Activated CD4-positive, alpha-beta T cell treated with anti-CD3 and anti-CD28 coated beads, Interleukin-2, amount 50 U/mL, for 1 hour (primary cell): ENCODE data around the gene TTL.
"Not testable (repeated sequence)": the region's sequence is repeated elsewhere in the genome, so short reads cannot be mapped to it uniquely, and the experiment has no call there.

Experiments
- DNase-seq: peaks from one replicate; pipeline ENCODE4 v3.0.0-alpha.2; 2020

Gene TTL

DNA sequence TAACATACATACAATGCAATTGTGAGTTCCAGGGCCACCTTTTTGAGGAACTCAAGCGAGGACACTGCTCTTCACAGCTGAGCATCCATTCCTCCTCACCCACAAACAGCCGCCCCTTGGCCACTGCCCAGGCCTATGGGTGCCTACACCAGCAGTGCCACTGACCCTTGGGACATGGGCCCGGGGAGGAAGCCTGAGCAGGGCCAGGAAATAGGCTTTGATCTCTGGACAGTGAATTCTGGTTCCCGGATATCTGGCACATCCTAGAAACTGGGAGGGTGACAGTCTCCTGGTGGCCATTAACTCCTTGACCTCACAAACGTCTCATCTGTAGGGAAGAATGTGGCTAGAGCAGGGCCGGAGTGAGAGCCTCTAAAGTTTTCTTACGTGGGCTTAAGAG is 5.5 kb upstream of the TTL start:
- DNase-seq: no peak

DNA sequence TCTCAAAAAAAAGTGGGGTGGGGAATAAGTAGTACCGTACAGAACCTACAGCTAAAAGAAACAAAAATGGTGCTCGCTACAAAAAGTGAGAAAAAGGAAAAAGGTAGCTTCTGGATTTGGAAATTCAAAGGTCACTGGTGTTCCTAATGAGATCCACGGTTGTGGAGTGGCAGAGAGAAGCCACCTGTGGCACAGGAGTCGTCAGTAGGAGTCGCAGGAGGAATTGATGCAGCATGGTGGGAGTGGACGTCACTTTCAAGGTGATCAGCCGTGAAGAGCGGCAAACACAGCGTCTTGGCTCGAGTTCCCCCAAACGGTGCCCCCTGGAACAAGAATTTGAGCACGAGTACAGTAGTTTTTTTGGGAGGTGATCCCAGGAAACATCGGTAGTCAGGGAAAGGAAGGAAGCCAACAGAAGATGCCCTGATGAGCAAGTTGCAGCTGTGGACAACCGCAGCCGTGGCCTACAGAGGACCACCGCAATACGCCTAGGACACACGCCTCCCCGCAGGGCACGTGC is 1.4 kb upstream of the TTL start:
- DNase-seq: peak; percentile 17

GRCh38 chr2:112481050-112481527 is 867 bp upstream of the TTL start:
- peak; percentile 81 for DNase-seq

DNA sequence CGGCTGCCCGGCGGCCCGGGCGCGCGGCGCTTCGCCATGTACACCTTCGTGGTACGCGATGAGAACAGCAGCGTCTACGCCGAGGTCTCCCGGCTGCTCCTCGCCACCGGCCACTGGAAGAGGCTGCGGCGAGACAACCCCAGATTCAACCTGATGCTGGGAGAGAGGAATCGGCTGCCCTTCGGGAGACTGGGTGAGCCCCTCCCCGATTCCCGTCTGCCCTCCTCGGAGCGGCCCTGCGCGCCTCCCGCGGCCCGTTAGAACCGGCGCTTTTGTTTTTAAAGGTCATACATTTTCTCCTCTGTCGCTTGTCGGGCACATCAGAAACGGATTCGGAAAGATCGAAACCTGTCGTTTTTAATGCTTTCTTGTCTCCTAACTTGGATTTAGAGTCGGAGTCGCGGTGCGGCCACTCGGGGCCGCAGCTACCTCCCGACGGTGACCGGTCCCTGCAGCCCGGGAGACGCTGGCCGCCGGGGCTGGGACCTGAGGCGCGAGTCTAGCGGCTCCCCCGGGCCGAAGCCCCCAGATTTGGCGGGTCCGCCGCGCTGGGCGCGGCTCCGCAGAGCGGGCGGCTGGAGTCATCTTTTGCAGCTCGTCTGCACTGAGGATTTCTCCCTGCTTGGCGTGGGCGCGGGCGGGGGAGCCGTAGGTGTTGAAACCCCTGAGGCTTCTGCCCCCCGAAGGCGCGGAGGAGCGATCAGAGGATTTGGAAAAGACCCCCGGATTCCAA is 519 bp downstream of the TTL start:
- peak; percentile 24 for DNase-seq

- DNase-seq: no peak
Observed at GRCh38 chr2:112483042-112483473, 1.1 kb downstream of the TTL start.

DNA sequence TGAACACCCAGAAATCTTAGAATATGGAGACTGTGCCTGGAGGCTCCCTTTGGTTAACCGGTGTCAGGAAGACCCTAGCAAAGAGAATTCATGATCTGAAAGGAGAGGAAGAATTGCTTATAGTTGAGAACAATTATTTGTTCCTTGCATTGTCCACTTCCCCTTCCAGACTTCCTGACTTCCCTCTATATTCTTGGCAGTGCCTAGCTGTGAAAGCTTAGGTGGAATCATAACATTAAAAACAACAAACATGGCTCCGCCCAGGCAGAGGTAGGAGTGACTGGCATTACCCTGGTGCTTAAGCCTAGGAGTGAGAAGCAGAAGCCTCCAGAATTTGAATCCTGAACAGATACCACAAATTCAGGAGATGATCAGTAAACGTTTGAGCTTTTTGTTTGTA is 1.9 kb downstream of the TTL start:
- DNase-seq: no peak

DNA sequence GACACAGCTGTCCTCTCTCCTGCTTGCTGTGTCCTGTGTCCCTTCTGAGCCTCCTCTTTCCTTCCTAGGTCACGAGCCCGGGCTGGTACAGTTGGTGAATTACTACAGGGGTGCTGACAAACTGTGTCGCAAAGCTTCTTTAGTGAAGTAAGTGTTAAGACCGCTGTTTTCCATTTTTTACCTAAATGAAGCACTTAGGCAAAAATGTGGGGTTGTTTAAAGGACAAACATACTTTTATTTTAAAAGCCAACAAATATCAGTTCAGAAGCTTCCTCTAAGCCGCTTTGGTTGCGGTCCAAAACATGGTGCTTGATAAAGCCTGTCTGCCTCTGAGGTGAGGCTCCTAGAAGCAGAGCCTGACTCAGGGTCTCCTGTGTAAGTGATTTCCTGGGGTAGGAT is 3.9 kb downstream of the TTL start:
- DNase-seq: no peak

- no peak for DNase-seq
Observed at GRCh38 chr2:112486895-112487294, 4.9 kb downstream of the TTL start.

- no peak for DNase-seq
Observed at GRCh38 chr2:112487444-112487961, 5.5 kb downstream of the TTL start.

DNA sequence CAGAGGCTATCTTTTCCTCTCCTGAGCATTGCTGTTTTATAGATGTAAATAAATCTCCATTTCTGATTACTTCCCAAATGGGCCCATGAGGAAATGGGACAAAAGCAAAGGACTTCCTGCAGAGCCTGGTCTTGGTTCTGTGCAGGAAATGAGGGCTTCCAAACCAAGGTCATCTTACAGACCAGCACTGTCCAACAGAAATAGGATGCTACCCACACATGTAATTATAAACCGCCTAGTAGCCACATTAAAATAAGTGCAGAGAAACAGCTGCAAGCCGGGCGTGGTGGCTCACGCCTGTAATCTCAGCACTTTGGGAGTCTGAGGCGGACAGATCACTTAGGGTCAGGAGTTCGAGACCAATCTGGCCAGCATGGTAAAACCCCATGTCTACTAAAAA is 6.2 kb downstream of the TTL start:
- DNase-seq: no peak

- no peak for DNase-seq
Observed at GRCh38 chr2:112491946-112492345, 10.0 kb downstream of the TTL start.

- no peak for DNase-seq
Observed at GRCh38 chr2:112493048-112493447, 11.1 kb downstream of the TTL start.

- no peak for DNase-seq
Observed at GRCh38 chr2:112493858-112494648, 12.1 kb downstream of the TTL start.

- no peak for DNase-seq
Observed at GRCh38 chr2:112494828-112495227, 12.9 kb downstream of the TTL start.

DNA sequence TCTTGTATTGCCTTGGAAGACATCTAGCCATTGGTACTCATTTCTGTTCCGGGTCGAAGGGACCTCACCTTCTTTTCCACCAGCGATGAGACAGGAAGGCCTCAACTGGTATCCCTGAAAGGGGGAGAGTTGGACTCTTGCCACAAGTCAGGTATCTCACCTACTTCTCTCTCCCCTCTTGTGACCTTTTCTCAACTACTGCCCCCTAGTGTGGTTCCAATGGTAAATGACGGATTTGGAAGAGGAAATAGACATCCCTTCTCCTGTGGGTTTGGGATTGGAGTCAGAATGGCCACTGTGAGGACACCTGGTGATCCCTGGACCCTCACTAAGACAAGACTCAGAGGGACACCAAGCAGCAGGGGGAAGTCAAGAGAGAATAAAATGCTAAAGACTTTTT is 13.9 kb downstream of the TTL start:
- not testable (repeated sequence) for DNase-seq

GRCh38 chr2:112500850-112501484 is 19.0 kb downstream of the TTL start:
- peak; percentile 34 for DNase-seq

GRCh38 chr2:112509239-112509998 is 27.5 kb downstream of the TTL start:
- not testable (repeated sequence) for DNase-seq

DNA sequence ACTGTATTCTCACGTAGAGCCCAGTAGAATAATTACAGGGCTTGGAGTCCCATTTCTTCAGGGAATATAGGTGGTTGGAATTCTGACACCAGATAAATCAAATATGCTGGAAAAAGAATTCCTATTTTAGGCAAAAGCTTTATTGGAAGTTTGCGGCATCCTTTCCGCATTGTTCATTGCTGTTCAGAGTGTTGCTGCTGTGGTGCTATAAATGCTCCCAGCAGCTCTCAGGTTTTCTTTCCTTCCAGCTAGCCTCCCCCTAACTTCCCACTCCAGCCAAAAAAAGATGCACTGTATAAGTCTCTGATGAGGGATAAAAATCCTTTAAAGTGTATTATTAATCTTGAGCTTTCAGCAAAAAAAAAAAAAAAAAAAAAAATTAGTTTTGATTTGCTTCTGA is 34.8 kb downstream of the TTL start:
- DNase-seq: no peak

DNA sequence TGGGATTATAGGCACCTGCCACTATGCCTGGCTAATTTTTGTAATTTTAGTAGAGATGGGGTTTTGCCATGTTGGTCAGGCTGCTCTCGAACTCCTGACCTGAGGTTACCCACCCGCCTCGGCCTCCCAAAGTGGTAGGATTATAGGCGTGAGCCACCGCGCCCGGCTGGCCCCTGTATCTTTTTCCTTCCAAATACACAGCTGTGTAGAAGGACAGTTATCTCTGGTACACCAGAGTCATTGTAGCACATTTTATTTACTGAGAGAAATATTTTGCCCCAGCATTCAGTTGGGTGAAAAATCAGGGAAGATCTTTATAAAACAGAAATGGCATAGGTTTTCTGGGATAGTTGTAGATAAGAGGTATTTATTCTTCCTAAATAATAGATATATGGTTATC is 36.9 kb downstream of the TTL start:
- DNase-seq: no peak

DNA sequence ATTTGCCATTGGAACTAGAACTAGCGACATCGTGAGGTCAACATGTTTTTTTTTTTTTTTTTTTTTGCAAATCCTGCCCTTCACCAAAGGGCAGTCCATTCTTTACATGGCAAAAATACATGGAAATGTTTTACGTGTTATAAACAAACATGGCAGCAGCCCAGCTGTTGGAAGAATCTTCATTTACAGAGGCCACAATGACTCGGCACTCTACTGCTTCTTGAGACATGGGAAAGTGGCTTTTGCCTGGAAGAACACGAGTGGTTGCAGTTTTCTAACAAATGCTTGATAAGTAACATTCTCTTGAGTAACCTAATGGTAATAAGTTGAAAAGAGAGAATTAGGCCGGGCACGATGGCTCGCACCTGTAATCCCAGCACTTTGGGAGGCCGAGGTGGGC is 37.5 kb downstream of the TTL start:
- no peak for DNase-seq

GRCh38 chr2:112520234-112520783 is 38.4 kb downstream of the TTL start:
- no peak for DNase-seq

DNA sequence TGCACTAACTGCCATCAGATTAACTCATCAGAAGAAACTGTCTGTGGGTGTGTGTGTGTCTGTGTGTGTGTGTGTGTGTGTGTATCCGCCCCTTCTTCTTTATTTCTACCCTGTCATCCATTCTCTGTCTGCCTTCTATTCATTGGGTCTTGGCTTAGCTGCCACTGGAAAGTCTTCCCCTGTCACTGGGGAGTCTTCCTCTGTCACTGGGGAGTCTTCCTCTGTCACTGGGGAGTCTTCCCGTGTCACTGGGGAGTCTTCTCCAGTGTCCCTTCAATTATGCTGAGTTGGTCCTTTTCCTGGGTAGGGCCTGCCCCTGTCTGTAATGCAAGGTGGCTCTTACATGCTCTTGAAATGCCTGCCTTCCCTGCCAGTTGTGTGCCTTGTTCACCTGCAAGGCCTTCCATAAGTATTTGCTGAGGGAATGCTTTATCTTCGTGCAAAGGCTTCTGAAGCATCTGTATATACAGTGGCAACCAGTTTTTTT is 41.4 kb downstream of the TTL start:
- no peak for DNase-seq
